Measurements from ENCODE around the gene PPP2CA. TPM values are rescaled to one million over a fixed set of nuclear protein-coding genes. Genes with fewer than 3 reads are reported as not detected.
A peak's percentile ranks its signal among the peaks of the same experiment; 100 is the strongest.
"Not testable (repeated sequence)": the region's sequence is repeated elsewhere in the genome, so short reads cannot be mapped to it uniquely, and the experiment has no call there.

PPP2CA gene
- polyA plus RNA-seq, 3 donors = 33.2 to 95.5 (median 35.4) TPM

DNA sequence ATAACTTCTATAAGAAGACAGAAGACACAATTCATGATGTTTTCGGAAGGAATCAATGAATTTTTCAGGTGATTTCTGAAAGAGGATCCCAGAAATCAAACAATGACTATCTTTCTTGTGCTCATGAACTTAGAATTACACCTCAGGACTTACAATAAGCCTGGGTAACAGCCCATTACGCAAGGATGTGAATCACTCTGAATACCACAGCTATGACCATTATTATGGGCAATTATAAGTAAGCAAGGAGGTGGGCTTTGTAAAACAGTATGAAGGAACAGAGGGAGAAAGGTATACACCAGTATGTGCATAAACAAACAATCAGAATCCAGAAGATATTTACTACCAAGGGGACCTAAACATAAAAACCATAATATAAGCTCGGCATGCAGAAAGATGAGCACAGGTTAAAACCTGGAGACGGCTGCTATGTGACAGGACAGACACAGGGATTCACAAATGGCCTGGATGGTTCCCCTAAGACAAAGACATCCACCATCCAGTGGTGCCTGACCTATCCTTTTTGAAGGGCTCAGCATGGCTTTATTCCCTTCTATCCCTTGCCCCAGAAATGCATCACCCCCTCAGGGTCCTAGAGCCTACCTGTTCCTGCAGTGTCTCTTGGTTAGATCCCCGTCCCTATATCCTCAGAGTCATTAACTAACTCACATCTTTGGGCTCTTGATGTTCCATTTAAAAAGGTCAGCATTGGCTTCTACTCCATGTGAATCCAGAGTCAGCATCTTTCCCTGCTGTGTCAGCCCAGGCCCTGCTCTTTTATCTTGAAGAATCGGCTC lies 21.8 kb upstream of the PPP2CA start:
- H3K27ac ChIP-seq (ENCODE audit: low read depth, low read length) = no peak overlapping the region
- WGBS, 3 donors = 84 to 92% (median 85%) methylated on average over 6 of the region's 6 CpGs

DNA sequence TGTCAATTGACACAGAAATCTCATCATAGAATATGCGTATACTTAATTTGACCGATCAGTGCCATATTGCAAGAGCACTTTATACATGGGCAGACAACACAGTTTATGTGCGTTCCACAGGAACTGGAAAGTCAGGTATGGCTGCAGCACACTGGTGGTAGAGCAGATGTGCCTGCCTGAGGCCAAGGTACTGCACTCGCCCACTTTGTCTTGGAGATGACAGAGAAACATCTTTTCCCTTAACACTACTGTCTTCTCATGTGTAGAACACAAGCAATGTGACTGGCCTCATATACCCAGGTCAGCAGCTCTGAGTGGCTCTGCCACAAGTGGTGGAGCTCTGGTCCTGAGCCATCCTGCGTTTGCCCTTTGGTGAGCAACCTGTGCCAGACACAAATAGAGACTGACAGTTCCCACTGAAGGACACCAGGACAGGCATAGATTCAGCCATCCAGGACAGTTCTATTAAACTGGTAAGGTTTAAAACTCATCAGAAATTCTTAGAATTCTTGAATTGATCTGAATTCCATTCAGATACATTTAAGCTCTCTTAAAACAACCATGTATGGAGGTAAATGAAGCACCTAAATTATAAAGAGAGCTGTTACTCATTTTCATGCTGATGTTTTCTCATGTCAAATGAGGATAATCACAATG lies 21.0 kb upstream of the PPP2CA start:
- no peak overlapping the region for H3K27ac ChIP-seq (ENCODE audit: low read depth, low read length)
- WGBS, 3 donors = 88 to 97% (median 92%) methylated on average over 5 of the region's 5 CpGs

DNA sequence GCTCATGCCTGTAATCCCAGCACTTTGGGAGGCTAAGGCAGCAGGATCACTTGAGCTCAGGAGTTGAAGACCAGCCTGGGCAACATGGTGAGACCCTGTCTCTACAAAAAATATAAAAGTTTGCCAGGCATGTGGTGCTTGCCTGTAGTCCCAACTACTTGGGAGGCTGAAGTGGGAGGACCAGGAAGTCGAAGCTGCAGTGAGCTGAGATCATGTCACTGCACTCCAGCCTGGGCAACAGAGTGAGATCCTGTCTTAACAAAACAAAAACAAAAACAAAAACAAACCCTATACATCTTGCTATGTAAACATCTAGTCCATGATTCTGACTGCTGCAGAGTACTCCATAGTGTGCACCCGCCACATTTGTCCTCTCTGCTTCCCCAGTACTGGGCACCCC lies 19.8 kb upstream of the PPP2CA start:
- no peak overlapping the region for H3K27ac ChIP-seq (ENCODE audit: low read depth, low read length)
- 82 to 100% (median 83%) methylated on average over 2 of the region's 2 CpGs for WGBS, 3 donors

DNA sequence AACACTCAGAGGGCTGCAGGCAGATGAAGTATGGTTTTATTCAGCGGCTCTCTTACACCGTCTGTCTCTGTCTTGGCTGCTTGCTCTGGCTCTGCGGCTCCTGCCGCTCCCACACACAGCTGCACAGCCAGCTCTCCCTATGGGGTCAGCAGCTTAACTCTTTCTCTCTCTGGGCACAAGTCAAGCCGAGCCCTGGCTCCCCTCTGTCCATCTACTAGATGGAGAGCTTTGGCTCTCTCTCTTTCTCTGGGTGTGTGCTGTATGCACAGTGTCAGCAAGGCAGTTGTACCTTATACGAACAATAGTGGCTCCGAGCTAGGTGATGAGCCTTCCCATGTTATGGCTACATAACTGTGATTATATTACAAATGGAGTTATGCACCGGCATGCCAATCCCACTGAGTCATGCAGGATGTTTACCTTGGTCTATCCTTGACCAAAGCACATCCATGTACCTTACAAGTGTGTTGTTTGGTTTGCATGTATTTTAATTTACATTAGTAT lies 19.3 kb upstream of the PPP2CA start:
- no peak overlapping the region for H3K27ac ChIP-seq (ENCODE audit: low read depth, low read length)
- 44 to 55% (median 52%) methylated on average over 8 of the region's 8 CpGs for WGBS, 3 donors

DNA sequence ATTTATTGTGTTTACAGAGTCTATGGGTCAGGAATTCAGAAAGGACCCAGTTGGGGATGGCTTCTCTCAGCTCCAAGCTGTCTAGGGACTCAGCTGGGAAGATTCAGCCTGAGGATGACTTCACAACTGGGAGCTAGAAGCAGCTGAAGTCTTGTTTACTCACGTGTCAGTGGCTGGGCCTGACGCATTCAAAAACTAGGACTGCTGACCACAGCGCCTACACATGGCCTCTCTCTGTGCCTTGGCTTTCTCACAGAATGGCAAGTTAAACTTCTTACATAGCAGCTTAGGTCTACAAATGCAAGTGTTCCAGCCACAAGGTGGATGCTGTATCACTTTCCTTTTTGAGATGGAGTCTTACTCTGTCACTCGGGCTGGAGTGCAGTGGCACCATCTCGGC lies 16.3 kb upstream of the PPP2CA start:
- no peak overlapping the region for H3K27ac ChIP-seq (ENCODE audit: low read depth, low read length)
- WGBS, 3 donors = 60 to 79% (median 72%) methylated on average over 5 of the region's 5 CpGs

DNA sequence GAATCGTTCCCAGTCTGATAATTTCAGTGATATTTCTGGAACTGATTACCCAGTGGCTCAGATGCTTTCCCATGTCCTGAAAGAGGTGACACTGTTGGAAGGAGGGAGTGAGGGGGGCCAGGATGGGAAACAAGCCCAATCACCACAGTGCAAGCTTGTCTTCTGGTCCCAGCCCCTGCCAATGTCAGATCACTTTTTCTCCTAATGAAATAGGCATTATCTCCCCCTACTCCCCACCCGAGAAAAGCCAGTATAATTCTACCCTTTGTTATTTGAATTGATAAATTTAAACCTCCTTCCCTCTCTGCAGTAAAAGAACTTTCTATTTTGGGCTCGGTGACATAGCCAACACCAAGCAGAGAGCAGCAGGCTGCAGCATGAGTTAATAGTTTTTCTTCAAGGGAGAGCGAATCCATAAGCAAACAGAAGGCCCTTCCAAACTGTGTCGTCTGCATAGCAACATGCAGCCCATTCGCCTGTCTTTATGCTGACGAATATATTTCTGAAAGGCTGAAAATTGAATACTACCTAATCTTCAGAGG lies 14.6 kb upstream of the PPP2CA start:
- H3K27ac ChIP-seq (ENCODE audit: low read depth, low read length) = no peak overlapping the region
- 11 to 29% (median 25%) methylated on average over 7 of the region's 7 CpGs for WGBS, 3 donors

DNA sequence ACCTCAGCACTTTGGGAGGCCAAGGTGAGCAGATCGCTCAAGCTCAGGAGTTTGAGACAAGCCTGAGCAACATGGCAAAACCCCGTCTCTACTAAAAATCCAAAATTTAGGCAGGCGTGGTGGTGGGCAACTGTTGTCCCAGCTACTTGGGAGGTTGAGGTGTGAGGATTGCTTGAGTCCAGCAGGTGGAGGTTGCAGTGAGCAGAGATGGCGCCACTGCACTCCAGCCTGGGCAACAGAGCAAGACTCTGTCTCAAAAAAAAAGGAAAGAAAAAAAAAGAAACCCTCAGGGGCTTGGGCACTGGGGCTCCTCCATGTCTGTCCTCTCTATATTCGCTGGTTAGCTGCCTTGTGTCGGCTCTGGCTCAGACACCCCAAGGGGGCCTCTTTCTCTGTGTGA lies 10.9 kb upstream of the PPP2CA start:
- H3K27ac ChIP-seq (ENCODE audit: low read depth, low read length) = no peak overlapping the region
- WGBS, 3 donors = 94 to 95% (median 94%) methylated on average over 6 of the region's 6 CpGs

DNA sequence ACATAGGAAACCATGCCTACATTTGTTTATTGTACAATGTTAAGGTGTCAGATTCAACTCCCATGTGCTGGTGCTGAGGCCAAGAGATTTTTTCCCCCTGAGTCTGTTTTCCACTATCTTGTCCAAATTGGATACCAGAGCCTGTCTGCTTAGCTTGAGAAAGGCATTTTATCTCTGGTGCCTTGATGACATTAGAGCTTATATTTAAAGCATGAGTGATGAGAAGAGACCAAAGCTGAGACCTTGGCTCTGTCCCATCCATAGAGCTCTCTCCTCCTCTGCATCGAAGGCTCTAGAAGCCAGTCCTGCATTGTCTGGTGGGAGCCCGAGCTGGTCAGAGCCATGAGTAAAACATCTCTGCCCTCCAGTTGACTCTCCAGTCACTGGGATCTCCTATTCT lies 10.4 kb upstream of the PPP2CA start:
- no peak overlapping the region for H3K27ac ChIP-seq (ENCODE audit: low read depth, low read length)
- 61 to 62% (median 62%) methylated on average over 2 of the region's 2 CpGs for WGBS, 3 donors

DNA sequence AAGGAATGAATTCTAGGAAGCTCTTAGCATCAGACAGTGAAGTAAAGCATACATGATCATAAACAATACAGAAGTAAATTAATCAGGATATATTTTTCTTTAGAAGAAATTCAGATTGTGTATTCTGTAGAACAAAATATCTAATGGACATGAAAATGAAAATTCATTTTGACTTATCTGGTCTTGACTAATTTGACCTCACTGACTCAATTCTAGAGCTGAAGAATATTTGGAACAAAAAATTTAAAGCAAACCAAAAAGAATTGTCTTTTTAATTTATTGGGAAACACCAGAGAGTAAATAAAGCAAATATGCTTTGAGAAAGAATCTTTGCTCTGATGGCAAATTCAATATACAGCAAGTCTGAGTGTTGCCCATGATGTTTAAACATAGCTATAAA lies 2.8 kb upstream of the PPP2CA start:
- H3K27ac ChIP-seq (ENCODE audit: low read depth, low read length) = no peak overlapping the region

DNA sequence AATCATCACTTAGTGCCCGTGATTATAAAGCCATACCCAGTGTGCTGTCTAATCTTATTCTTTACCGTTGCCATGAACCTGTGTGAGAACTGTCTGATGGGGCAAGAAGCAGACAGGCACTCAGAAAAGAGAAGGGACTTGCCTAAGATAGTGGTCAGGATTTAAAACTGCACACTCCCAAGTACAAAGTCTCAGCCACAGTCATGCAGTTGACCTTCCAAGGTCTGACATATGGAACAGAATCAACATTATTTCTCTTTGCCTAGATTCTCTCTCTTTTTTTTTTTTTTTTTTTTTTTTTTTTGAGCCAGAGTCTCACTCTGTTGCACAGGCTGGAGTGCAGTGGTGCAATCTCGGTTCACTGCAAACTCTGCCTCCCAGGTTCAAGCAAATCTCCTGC lies 1.9 kb upstream of the PPP2CA start:
- H3K27ac ChIP-seq (ENCODE audit: low read depth, low read length) = no peak overlapping the region
- 81 to 96% (median 93%) methylated on average over 3 of the region's 3 CpGs for WGBS, 3 donors

DNA sequence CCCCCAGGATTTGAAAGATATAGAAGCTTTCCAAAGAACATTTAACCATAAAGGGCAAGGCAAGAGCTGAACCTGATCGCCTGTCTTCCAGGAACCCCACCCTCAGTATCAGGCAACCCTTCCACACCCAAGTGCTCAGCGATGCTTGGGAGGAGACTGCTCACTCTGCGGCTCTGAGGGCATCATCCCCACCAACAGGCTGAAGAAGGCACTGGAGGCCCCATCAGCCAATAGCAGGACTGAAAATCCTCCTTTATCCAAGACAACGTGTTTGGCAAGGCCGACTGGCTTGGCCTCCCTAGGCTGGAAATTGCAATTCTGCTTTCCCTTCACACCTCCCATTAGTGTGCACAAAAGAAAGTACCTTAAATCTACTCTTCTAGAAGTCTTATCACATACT lies 1.4 kb upstream of the PPP2CA start:
- WGBS, 3 donors = 43 to 68% (median 60%) methylated on average over 5 of the region's 5 CpGs
- no peak overlapping the region for H3K27ac ChIP-seq (ENCODE audit: low read depth, low read length)

DNA sequence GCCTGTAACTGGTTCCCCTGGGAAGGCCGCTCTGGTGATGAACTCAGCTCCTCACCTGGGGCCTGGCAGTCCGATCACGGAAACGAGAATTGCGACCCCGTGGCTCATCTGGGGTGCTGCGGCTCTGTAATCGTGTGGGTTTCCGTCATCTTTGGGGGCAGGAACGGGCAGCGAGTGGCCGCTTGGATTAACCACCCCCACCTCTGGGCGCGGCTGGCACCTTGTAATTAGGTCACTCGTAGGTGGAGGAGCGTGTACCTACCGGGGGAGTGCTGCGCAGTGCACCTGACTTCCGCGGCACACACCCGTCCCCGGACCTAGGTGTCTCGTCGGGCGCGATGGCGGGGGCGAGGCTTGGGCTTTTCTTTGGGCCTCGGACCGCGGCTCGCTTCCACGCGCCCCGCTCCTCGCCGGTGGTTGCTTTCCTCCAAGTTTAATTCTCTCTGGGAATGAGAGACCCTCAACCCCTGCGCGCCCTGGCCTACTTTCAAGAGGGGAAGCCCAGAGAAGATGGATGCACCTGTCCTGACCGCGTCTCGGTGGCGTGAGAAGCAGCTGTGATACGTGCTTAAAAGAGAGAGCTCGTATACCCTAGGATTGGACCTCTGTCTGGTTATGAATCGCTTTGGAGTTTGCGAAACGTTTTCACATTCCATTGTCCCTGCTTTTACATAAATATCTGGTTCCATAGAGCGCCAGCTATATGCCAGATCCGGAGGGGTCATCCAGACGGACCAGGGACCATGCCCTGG lies 744 bp upstream of the PPP2CA start:
- H3K27ac ChIP-seq (ENCODE audit: low read depth, low read length) = no peak overlapping the region
- 2 to 5% (median 5%) methylated on average over 51 of the region's 51 CpGs for WGBS, 3 donors

DNA sequence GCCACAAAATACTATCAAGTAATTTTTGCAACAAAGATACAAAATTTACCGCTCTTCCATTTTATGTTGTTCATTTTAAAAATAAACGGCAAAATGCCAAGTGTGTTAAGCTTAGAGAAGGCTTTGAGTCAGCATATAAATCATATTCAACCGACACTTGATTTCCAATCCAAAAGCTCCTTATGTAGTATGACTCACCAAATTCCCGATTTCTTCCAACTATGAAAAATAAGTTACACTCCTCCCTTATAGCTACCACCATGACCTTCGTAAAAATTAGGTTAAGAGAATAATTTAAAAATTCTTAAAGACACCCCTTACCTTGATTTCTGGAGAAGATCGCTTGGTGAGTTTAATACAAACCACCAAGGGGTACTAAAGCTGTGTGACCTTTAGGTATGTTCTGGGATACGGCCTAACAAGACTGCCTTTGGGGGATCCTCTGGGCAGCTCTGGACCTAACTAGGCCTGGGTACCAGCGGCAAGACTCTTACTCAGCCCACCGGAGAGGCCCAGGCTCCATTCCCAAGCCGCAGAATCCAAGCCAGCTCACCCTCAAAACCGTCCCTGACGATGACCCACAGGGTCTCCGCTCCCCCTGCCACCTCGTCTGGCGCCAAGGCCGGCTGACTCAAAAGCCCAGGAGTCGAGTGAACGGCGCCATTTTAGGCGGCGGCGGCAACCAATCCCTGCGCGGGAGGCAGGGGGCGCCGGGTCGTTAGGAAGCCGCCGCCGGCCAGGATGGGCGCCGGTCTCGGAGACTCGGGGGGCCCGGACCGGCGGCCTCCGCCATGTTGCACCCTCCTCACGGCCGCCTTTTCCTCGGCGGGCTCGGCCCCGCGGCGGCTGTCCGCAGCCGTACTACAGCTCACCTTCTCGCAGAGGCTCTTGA lies 739 bp downstream of the PPP2CA start:
- 0 to 1% (median 0%) methylated on average over 29 to 49 of the region's 49 CpGs for WGBS, 3 donors

DNA sequence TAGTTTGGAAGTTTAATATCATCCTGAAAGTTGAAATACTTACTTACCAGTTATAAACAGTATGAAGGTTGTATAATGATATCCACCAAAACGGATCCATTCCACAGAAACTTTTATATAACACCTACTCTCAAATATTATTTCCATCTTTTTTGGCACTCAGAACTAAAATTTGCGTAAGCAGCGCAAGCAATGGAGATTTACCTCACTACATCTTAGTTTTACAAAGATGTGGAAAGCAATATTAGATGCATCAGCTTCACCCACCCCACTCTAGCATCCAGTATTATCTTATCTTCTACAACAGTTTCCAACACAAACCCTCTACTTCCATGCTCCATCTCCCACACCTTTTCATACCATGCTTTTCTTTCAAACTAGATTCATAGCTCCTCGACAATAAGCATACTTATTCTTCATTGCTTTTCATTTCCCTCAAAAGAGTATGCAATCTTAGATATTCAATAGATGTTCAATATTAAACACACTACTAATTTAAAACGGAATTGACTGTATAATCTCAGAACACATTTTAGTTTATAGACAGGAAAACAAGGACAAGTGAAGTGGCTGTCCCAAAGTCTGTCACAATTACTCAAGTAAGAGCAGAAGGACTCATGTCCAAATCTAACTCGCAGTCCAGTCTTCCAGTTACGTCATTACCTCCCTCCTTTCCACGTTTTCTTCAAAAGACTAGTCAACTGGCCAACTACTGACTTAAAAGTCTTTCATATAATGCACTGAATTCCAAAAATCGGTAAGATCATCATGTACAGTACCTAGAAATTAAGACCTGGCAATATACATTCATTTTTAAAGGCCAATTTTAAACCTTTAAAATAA lies 2.2 kb downstream of the PPP2CA start:
- 31 to 40% (median 40%) methylated on average over 9 of the region's 9 CpGs for WGBS, 3 donors
- H3K27ac ChIP-seq (ENCODE audit: low read depth, low read length) = no peak overlapping the region

More for the DNA sequence above, 739 bp downstream of the PPP2CA start:
- H3K27ac ChIP-seq (ENCODE audit: low read depth, low read length) = peak overlapping the region; percentile 99

DNA sequence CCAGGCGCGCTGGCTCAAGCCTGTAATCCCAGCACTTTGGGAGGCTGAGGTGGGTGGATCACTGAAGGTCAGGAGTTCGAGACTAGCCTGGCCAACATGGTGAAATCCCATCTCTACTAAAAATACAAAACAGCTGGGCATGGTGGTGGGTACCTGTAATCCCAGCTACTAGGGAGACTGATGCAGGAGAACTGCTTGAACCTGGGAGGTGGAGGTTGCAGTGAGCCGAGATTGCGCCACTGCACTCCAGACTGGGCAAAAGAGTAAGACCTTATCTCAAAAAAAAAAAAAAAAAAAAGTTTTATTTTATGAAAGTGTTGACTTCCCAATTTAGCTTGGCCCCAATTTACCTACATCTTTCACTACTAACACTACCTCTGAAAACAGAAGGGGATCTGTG lies 4.2 kb downstream of the PPP2CA start:
- not testable (repeated sequence) for H3K27ac ChIP-seq (ENCODE audit: low read depth, low read length)
- WGBS, 3 donors = 82 to 95% (median 89%) methylated on average over 5 of the region's 5 CpGs

DNA sequence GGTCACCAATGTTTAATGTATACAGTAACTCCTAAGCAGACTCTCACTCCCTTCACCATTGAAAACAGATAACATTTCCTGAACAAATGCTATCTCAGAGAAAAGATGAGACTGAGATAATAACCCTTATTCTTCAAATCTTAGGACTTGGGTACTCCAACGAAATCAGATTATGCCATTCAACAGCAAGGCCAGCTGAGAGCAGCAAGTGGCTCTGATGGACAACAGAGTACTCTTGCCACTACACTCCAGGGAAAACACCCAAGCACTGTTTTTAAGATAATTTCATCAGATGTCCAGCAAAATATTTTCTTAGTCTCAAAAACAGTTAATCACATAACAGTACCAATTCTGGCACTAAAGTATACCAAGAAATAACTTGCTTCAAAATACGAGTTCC lies 10.1 kb downstream of the PPP2CA start:
- WGBS, 3 donors = 73 to 77% (median 75%) methylated on average over 2 of the region's 2 CpGs
- H3K27ac ChIP-seq (ENCODE audit: low read depth, low read length) = no peak overlapping the region
